ENCODE measurements around the gene HEG1. TPM values are rescaled to one million over a fixed set of nuclear protein-coding genes. Genes with fewer than 3 reads are reported as not detected.

Gene HEG1
- total RNA-seq, 4 donors from 2014 or later, result 13.6 to 22.7 (median 16.8) TPM

DNA sequence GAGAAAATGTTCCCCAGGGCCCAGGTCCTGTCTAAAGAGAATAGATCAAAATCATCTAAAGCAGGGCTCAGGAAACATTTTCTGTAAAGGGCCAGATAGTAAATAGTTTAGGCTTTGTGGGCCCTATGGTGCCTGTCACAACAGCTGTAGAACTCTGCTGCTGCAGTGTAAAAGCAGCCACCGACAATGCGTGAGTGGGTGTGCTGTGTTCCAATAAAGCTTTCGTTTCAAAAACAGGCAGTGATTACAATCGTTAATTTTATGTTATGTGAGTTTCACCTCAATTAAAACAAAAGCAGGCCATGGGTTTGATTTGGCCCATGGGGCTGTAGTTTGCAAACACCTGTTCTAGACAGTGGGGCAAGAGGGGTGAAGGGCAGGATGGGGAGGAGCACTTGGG, 12.5 kb upstream of the HEG1 start:
- intact Hi-C loops (cut with DNase I; ENCODE audit: low total_unique reads), result no loop called here
- TF ChIP-seq POLR2A (IDR thresholded peaks at IDR 0.05), result no peak
- TF ChIP-seq, protein P1, sequence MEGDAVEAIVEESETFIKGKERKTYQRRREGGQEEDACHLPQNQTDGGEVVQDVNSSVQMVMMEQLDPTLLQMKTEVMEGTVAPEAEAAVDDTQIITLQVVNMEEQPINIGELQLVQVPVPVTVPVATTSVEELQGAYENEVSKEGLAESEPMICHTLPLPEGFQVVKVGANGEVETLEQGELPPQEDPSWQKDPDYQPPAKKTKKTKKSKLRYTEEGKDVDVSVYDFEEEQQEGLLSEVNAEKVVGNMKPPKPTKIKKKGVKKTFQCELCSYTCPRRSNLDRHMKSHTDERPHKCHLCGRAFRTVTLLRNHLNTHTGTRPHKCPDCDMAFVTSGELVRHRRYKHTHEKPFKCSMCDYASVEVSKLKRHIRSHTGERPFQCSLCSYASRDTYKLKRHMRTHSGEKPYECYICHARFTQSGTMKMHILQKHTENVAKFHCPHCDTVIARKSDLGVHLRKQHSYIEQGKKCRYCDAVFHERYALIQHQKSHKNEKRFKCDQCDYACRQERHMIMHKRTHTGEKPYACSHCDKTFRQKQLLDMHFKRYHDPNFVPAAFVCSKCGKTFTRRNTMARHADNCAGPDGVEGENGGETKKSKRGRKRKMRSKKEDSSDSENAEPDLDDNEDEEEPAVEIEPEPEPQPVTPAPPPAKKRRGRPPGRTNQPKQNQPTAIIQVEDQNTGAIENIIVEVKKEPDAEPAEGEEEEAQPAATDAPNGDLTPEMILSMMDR (IDR thresholded peaks at IDR 0.05), result no peak
- H3K4me3 ChIP-seq (ENCODE audit: low read depth, poor library complexity, severe bottlenecking), result no peak overlapping the region
- DNase-seq (ENCODE audit: low spot score in 2 of 2), result no peak
- 89 to 92% methylated on average over 4 of the region's 4 CpGs for WGBS, 2 donors

DNA sequence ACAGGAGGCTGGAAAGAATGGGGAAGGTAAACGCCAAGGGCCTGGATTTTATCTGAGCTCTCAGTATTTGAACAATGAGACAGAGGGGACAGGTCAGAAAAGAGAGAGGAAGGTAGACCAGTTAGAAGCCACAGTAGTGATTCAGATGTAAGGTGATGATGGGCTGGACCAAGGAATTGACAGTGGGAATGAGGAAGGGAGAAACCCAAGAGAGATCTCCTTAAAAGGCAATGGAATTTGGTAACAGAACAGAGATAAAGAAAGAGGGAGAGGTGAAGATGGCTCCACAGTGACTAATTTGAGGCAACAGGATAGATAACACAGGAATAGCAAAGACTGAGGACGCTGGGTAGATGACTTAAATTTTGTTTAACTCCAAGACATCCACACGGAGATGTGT, 11.4 kb upstream of the HEG1 start:
- WGBS, 2 donors, result 77 to 83% methylated on average over 3 of the region's 3 CpGs
- intact Hi-C loops (cut with DNase I; ENCODE audit: low total_unique reads), result no loop called here
- no peak for DNase-seq (ENCODE audit: low spot score in 2 of 2)
- H3K4me3 ChIP-seq (ENCODE audit: low read depth, poor library complexity, severe bottlenecking), result no peak overlapping the region
- TF ChIP-seq, protein P1 (IDR thresholded peaks at IDR 0.05), result no peak
- no peak for TF ChIP-seq POLR2A (IDR thresholded peaks at IDR 0.05)

DNA sequence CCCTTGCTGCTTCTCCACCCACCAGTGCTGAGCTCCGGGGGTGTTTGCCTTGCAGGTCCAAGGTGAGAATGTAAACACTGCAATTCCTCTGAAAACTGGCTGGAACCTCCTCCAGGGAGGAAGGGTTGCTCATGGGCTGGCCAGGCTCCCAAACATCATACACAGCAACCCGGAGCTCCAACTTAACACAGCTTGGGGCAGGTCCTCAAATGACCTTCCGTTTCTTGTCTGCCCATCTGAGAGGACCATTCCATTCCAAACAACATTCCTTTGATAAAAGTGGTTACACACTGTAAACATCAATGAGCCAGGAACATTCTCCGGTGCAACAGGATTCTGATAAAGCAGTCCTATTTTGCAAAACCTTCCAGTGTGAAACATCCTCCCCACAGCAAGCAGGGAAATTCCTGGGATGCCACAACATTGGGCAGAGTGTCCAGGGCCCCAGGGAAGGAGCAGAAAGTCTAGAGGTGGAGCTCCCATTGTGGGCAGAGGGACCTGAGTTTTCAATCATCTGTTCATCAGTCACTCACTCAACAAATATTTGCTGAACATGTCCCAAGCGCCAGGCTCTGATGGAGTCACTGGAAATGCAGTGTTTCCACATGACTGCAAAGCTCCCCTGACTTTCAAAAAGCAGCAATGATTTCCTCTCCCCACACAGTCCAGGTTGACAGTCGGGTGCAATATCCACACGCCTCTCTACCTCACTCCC, 7.3 kb upstream of the HEG1 start:
- intact Hi-C loops (cut with DNase I; ENCODE audit: low total_unique reads), result no loop called here
- no peak for DNase-seq (ENCODE audit: low spot score in 2 of 2)
- no peak for TF ChIP-seq POLR2A (IDR thresholded peaks at IDR 0.05)
- TF ChIP-seq, protein P1 (IDR thresholded peaks at IDR 0.05), result no peak
- no peak overlapping the region for H3K4me3 ChIP-seq (ENCODE audit: low read depth, poor library complexity, severe bottlenecking)
- 43 to 51% methylated on average over 7 of the region's 7 CpGs for WGBS, 2 donors

DNA sequence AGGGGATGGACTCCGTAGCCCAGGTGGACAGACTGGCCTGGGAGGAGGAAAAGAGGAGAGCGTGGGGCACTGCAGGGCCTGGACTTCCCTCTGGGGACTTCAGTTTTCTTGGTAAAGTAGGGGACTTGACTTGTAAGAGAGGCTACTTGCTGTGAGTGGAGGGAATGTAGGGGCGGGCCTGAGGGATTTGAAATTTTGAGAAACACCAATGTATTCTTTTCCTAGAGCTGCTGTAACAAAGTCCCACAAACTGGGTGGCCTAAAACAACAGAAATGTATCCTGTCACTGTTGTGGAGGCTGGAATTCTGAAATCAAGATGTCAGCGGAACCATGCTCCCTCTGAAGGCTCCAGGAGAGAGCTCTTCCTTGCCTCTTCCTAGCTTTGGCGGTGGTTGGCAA, 5.8 kb upstream of the HEG1 start:
- DNase-seq (ENCODE audit: low spot score in 2 of 2), result no peak
- intact Hi-C loops (cut with DNase I; ENCODE audit: low total_unique reads), result no loop called here
- no peak overlapping the region for H3K4me3 ChIP-seq (ENCODE audit: low read depth, poor library complexity, severe bottlenecking)
- TF ChIP-seq, protein P1 (IDR thresholded peaks at IDR 0.05), result no peak
- TF ChIP-seq POLR2A (IDR thresholded peaks at IDR 0.05), result no peak
- WGBS, 2 donors, result 85 to 94% methylated on average over 5 of the region's 5 CpGs

DNA sequence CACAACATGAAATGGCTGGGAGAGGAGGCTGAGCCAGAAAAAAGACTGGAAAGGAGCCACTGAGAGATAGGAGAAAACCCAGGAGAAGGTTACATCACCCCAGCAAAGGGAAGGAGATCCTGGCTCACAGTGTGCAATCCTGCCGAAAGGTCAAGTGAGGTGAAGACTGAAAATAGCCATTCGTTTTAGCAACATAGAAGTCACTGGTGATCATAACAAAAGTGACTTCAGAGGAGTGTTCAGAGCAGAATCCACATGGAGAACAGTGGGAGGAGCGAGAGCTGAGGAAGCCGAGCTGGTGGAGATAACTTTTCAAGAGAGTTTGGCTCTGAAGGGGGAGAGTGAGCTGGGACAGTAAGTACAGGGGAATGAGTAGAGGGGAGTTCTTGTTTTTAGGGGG, 5.4 kb upstream of the HEG1 start:
- 64 to 68% methylated on average over 4 of the region's 4 CpGs for WGBS, 2 donors
- DNase-seq (ENCODE audit: low spot score in 2 of 2), result no peak
- TF ChIP-seq POLR2A (IDR thresholded peaks at IDR 0.05), result no peak
- TF ChIP-seq, protein P1 (IDR thresholded peaks at IDR 0.05), result no peak
- no peak overlapping the region for H3K4me3 ChIP-seq (ENCODE audit: low read depth, poor library complexity, severe bottlenecking)
- intact Hi-C loops (cut with DNase I; ENCODE audit: low total_unique reads), result no loop called here

Data from lower leg skin (tissue), 4 donors.